ENCODE data around the gene CTNNAL1.

Gene CTNNAL1

DNA sequence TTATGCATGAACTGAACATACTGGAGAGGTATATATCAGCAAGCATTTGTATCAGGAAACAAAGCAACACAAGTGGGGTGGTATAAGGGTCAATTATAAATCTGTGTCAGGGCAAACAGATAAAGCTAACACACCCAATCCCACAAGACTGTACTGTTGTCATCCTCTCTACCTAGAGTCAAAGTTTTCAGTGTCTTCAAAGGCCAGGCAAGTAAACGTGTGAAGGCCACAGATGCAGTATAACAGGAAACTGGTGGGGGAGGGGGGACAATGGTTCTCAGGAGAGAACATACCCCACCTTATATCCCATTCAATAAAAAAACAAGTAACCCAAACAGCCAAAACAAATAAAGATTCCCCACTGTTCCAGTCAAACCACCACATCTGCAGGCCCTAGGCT, 101.5 kb downstream of the CTNNAL1 start:
- TF ChIP-seq, protein P1, sequence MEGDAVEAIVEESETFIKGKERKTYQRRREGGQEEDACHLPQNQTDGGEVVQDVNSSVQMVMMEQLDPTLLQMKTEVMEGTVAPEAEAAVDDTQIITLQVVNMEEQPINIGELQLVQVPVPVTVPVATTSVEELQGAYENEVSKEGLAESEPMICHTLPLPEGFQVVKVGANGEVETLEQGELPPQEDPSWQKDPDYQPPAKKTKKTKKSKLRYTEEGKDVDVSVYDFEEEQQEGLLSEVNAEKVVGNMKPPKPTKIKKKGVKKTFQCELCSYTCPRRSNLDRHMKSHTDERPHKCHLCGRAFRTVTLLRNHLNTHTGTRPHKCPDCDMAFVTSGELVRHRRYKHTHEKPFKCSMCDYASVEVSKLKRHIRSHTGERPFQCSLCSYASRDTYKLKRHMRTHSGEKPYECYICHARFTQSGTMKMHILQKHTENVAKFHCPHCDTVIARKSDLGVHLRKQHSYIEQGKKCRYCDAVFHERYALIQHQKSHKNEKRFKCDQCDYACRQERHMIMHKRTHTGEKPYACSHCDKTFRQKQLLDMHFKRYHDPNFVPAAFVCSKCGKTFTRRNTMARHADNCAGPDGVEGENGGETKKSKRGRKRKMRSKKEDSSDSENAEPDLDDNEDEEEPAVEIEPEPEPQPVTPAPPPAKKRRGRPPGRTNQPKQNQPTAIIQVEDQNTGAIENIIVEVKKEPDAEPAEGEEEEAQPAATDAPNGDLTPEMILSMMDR (IDR thresholded peaks at IDR 0.05; ENCODE audit: control insufficient read depth, insufficient read depth, low read depth, low read length, missing control alignments), result no peak
- no peak overlapping the region for H3K4me3 ChIP-seq (ENCODE audit: control insufficient read depth, low read depth, low read length)
- DNase-seq (ENCODE audit: low read depth), result no peak

DNA sequence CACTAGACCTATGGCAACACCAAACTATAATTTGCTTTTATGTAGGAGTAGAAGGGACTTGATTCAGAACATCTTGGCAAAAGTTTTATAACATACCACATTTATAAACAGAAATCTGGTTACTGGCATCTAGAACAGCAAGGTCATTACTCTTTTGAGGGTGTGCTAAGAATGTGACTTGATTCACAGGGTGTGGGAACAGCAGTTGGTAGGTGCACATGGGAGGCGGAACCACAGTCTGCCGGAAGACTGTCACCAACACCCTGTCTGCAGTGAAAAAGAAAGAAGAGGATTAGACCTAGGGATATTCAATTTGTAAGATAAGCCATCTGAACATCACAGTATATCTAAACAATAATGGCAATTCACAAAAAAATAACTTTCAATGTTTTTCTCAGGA, 102.4 kb downstream of the CTNNAL1 start:
- no peak overlapping the region for H3K4me3 ChIP-seq (ENCODE audit: control insufficient read depth, low read depth, low read length)
- TF ChIP-seq, protein P1 (IDR thresholded peaks at IDR 0.05; ENCODE audit: control insufficient read depth, insufficient read depth, low read depth, low read length, missing control alignments), result no peak
- DNase-seq (ENCODE audit: low read depth), result no peak

DNA sequence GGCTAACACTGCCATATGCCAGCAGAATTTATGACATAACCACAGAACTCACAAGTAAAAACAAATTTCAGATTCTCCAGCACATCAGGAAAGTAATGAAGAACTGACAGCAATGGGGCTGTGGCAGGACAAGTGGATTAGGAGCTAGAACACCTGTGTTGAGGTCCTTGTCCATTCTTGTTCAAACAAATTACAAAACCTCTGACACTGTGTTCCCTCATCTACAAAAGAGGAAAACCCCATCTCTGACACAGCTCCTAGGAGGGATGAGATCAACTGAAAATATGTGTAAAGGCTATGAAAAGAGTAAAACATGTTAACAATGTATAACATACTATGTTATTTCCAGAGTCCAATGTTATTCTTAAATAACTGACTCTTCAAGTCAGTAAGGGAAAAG, 102.9 kb downstream of the CTNNAL1 start:
- no peak for DNase-seq (ENCODE audit: low read depth)
- TF ChIP-seq, protein P1 (IDR thresholded peaks at IDR 0.05; ENCODE audit: control insufficient read depth, insufficient read depth, low read depth, low read length, missing control alignments), result no peak
- no peak overlapping the region for H3K4me3 ChIP-seq (ENCODE audit: control insufficient read depth, low read depth, low read length)

DNA sequence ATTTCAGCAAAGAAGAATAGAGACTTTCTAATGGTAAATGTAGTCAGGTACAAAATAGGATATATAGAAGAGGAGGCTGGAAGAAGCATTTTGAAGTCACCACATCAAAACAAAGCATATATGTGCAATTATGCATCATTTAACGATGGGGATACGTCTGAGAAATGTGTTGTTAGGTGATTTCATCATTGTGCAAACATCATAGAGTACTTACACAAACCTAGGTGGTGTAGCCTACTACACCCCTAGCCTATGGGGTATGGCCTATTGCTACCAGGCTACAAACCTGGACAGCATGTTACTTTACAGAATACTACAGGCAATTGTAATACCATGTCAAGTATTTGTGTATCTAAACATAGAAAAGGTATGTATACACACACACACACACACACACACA, 107.8 kb downstream of the CTNNAL1 start:
- H3K4me3 ChIP-seq (ENCODE audit: control insufficient read depth, low read depth, low read length), result no peak overlapping the region
- TF ChIP-seq, protein P1 (IDR thresholded peaks at IDR 0.05; ENCODE audit: control insufficient read depth, insufficient read depth, low read depth, low read length, missing control alignments), result no peak
- no peak for DNase-seq (ENCODE audit: low read depth)

DNA sequence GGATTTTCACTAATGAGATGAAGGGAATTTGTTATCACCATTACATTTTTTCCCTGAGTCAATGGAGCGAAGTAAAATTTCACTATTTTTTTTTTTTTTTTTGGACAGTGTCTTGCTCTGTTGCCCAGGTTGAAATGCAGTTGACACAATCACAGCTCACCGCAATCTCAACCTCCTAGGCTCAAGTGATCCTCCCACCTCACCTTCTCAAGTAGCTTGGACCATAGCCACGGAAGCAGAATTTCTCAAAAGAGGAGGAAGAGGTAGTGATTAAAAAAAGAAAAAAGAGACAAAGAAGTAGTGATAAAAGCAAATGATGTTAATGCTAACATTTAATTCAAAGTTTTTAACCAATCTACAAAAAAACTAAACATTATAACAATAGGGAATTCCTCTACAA, 109.1 kb downstream of the CTNNAL1 start:
- H3K4me3 ChIP-seq (ENCODE audit: control insufficient read depth, low read depth, low read length), result no peak overlapping the region
- TF ChIP-seq, protein P1 (IDR thresholded peaks at IDR 0.05; ENCODE audit: control insufficient read depth, insufficient read depth, low read depth, low read length, missing control alignments), result no peak
- no peak for DNase-seq (ENCODE audit: low read depth)

DNA sequence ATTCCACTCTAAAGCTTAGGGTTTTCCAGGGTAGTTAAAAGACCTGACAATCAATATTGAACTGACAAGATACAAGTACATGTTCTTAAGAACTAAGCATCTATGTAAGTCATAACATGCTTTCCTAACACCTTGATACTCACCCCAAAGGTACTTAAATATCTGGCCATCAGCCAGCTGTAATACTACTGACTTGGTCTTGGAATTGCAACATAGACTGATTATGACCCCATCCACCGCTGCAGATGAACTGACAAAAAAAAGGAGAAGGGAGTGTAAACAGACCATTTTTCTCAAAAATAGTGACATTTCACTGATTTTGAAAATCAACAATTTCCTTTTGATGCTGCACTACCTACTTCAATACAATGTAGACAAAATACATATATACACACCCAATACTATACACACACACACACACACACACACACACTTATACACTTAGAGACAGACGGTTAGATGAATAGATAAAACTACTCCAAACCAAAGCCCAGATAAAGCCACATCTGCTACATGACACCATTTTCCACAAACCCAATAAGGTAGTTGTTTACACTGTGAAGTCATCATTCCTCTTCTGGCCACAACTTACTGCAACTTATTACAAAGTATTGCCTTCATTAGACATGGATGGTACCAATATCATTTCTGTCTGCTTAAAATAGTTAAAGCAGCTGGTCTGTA, 109.7 kb downstream of the CTNNAL1 start:
- no peak overlapping the region for H3K4me3 ChIP-seq (ENCODE audit: control insufficient read depth, low read depth, low read length)
- TF ChIP-seq, protein P1 (IDR thresholded peaks at IDR 0.05; ENCODE audit: control insufficient read depth, insufficient read depth, low read depth, low read length, missing control alignments), result no peak
- DNase-seq (ENCODE audit: low read depth), result no peak

All from AG09309 (cell line).